ENCODE measurements around the gene ARMS2.

ARMS2 gene

DNA sequence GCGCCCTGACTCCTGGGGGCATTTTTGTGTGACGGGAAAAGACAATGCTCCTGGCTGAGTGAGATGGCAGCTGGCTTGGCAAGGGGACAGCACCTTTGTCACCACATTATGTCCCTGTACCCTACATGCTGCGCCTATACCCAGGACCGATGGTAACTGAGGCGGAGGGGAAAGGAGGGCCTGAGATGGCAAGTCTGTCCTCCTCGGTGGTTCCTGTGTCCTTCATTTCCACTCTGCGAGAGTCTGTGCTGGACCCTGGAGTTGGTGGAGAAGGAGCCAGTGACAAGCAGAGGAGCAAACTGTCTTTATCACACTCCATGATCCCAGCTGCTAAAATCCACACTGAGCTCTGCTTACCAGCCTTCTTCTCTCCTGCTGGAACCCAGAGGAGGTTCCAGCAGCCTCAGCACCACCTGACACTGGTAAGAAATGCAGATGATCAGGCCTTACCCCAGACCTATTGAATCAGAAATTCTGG is at the start of gene ARMS2:
TSS of gene ARMS2 (plus strand) at position 51 of the 478 bp plus-strand sequence. CDS start at position 126, 75 bp downstream.
- H3K36me3 ChIP-seq (ENCODE audit: low read depth) = no peaks in the 10 kb centered on the region
- DNase-seq (ENCODE audit: low spot score) (no peak), ATAC-seq (ENCODE audit: low read depth) (no peak)
- no peaks in the 10 kb centered on the region for H3K4me1 ChIP-seq (ENCODE audit: insufficient read depth, poor library complexity, severe bottlenecking)
- no peak within 1 kb of the TSS for H3K4me3 ChIP-seq (ENCODE audit: severe bottlenecking)
- no peaks in the 10 kb centered on the region for H3K9me3 ChIP-seq (ENCODE audit: severe bottlenecking)
- no peak within 1 kb of the TSS for H3K27ac ChIP-seq (ENCODE audit: poor library complexity, severe bottlenecking)
- H3K27me3 ChIP-seq (ENCODE audit: insufficient read depth, poor library complexity, severe bottlenecking) = no peaks in the 10 kb centered on the region
- TF ChIP-seq, protein P1, sequence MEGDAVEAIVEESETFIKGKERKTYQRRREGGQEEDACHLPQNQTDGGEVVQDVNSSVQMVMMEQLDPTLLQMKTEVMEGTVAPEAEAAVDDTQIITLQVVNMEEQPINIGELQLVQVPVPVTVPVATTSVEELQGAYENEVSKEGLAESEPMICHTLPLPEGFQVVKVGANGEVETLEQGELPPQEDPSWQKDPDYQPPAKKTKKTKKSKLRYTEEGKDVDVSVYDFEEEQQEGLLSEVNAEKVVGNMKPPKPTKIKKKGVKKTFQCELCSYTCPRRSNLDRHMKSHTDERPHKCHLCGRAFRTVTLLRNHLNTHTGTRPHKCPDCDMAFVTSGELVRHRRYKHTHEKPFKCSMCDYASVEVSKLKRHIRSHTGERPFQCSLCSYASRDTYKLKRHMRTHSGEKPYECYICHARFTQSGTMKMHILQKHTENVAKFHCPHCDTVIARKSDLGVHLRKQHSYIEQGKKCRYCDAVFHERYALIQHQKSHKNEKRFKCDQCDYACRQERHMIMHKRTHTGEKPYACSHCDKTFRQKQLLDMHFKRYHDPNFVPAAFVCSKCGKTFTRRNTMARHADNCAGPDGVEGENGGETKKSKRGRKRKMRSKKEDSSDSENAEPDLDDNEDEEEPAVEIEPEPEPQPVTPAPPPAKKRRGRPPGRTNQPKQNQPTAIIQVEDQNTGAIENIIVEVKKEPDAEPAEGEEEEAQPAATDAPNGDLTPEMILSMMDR (IDR thresholded peaks at IDR 0.05; ENCODE audit: poor library complexity, severe bottlenecking) = no peak

- Histone ChIP-seq H3K4me1 (ENCODE audit: insufficient read depth, poor library complexity, severe bottlenecking) (no peaks in the 10 kb centered on the region), H3K4me3 (ENCODE audit: severe bottlenecking) (no peak overlapping the region), H3K27me3 (ENCODE audit: insufficient read depth, poor library complexity, severe bottlenecking) (no peaks in the 10 kb centered on the region), H3K36me3 (ENCODE audit: low read depth) (peaks cover 65% of the 10 kb centered on the region), H3K27ac (ENCODE audit: poor library complexity, severe bottlenecking) (no peak overlapping the region), H3K9me3 (ENCODE audit: severe bottlenecking) (no peaks in the 10 kb centered on the region)
- DNase-seq (ENCODE audit: low spot score) = no peak
- no peak for ATAC-seq (ENCODE audit: low read depth)
- TF ChIP-seq, protein P1 (IDR thresholded peaks at IDR 0.05; ENCODE audit: poor library complexity, severe bottlenecking) = no peak
These were observed 46.9 kb upstream of the ARMS2 start for GRCh38 chr10:122407375-122408125.

GRCh38 chr10:122413327-122413726 is 41.1 kb upstream of the ARMS2 start:
- Histone ChIP-seq H3K36me3 (ENCODE audit: low read depth) (peaks cover 72% of the 10 kb centered on the region), H3K27ac (ENCODE audit: poor library complexity, severe bottlenecking) (no peak overlapping the region), H3K27me3 (ENCODE audit: insufficient read depth, poor library complexity, severe bottlenecking) (no peaks in the 10 kb centered on the region), H3K9me3 (ENCODE audit: severe bottlenecking) (no peaks in the 10 kb centered on the region), H3K4me3 (ENCODE audit: severe bottlenecking) (no peak overlapping the region), H3K4me1 (ENCODE audit: insufficient read depth, poor library complexity, severe bottlenecking) (no peaks in the 10 kb centered on the region)
- TF ChIP-seq, protein P1 (IDR thresholded peaks at IDR 0.05; ENCODE audit: poor library complexity, severe bottlenecking) = no peak
- no peak for ATAC-seq (ENCODE audit: low read depth)
- DNase-seq (ENCODE audit: low spot score) = no peak

DNA sequence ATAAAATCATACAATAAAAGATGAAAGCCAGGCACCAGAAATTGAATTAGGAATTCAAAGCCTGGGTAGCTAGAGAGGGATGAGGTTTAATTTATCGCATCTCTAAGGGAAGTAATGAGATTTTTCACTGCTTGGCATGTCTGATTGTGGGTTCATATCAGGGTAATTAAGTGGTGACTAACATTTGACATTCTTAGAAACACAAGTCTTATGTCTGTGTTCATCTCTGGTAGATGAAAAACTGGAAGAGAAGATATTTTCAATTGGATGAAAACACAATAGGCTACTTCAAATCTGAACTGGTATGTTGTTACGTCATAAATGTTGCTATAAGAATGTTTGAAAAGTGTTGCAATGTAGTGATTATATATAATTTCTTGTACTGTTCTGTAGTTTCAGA is 36.8 kb upstream of the ARMS2 start:
- DNase-seq (ENCODE audit: low spot score) = no peak
- no peaks in the 10 kb centered on the region for H3K9me3 ChIP-seq (ENCODE audit: severe bottlenecking)
- no peak for ATAC-seq (ENCODE audit: low read depth)
- peaks cover 72% of the 10 kb centered on the region for H3K36me3 ChIP-seq (ENCODE audit: low read depth)
- H3K27ac ChIP-seq (ENCODE audit: poor library complexity, severe bottlenecking) = peak overlapping the region; percentile 86
- TF ChIP-seq, protein P1 (IDR thresholded peaks at IDR 0.05; ENCODE audit: poor library complexity, severe bottlenecking) = no peak
- no peak overlapping the region for H3K4me3 ChIP-seq (ENCODE audit: severe bottlenecking)
- peaks cover 25% of the 10 kb centered on the region for H3K4me1 ChIP-seq (ENCODE audit: insufficient read depth, poor library complexity, severe bottlenecking)
- no peaks in the 10 kb centered on the region for H3K27me3 ChIP-seq (ENCODE audit: insufficient read depth, poor library complexity, severe bottlenecking)

GRCh38 chr10:122419016-122419415 is 35.4 kb upstream of the ARMS2 start:
- ATAC-seq (ENCODE audit: low read depth) = no peak
- H3K36me3 ChIP-seq (ENCODE audit: low read depth) = peaks cover 65% of the 10 kb centered on the region

More at GRCh38 chr10:122419016-122419415, 35.4 kb upstream of the ARMS2 start:
- no peak for DNase-seq (ENCODE audit: low spot score)
- Histone ChIP-seq H3K4me1 (ENCODE audit: insufficient read depth, poor library complexity, severe bottlenecking) (peaks cover 25% of the 10 kb centered on the region), H3K9me3 (ENCODE audit: severe bottlenecking) (no peaks in the 10 kb centered on the region), H3K4me3 (ENCODE audit: severe bottlenecking) (no peak overlapping the region), H3K27me3 (ENCODE audit: insufficient read depth, poor library complexity, severe bottlenecking) (no peaks in the 10 kb centered on the region), H3K27ac (ENCODE audit: poor library complexity, severe bottlenecking) (peak overlapping the region; percentile 86)
- TF ChIP-seq, protein P1 (IDR thresholded peaks at IDR 0.05; ENCODE audit: poor library complexity, severe bottlenecking) = no peak

Data from RWPE2 (cell line).